ENCODE measurements around the gene ZNF322. TPM values are rescaled to one million over a fixed set of nuclear protein-coding genes. Genes with fewer than 3 reads are reported as not detected.

ZNF322 gene
- total RNA-seq, 1 experiment from 2014 or later = 39.1 TPM

DNA sequence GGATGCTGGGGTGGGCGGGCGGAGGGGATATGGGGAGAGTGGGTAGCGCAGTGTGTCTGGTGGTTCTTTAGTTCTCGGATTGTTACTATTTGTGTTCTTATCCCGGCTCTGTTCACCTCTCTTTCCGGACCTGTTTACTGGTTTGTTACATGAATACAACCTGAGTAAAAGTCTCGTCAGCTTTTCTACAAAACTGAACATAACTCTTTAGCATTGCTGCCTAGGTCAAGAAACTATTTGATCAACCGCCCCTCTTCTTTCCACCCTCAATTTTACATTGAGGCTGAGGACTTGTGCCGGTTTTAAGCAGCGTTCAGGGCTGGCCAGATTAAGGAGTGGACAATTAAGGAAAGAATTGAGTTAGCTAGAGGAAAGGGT is 62.2 kb downstream of the ZNF322 start:
- Histone ChIP-seq H3K9ac (ENCODE audit: extremely low read depth, insufficient read length, low read length) (peak overlapping the region; percentile 89), H3K4ac (ENCODE audit: low read depth, low read length) (no peak overlapping the region), H3K14ac (ENCODE audit: insufficient read depth, low read length) (no peak overlapping the region), H3K9me3 (ENCODE audit: control insufficient read depth, low read depth, low read length) (no peaks in the 10 kb centered on the region), H3K27me3 (ENCODE audit: insufficient read depth, low read length) (no peaks in the 10 kb centered on the region), H4K20me1 (ENCODE audit: control insufficient read depth, insufficient read depth, insufficient read length) (no peaks in the 10 kb centered on the region), H2BK20ac (ENCODE audit: low read depth, low read length, poor library complexity, severe bottlenecking) (no peak overlapping the region), H3K23me2 (ENCODE audit: insufficient read length, low read depth, low read length, poor library complexity, severe bottlenecking) (peaks cover 21% of the 10 kb centered on the region), H3K4me2 (ENCODE audit: insufficient read depth, insufficient read length, low read length) (peak overlapping the region; percentile 92), H4K91ac (ENCODE audit: insufficient read length, low read depth, low read length) (no peak overlapping the region), H2BK15ac (ENCODE audit: low read depth, low read length) (no peak overlapping the region), H3K79me1 (ENCODE audit: insufficient read depth, low read depth, low read length, poor library complexity, severe bottlenecking) (peaks cover 5% of the 10 kb centered on the region), H2AK5ac (ENCODE audit: insufficient read length, low read length) (no peak overlapping the region), H2BK5ac (ENCODE audit: insufficient read length, low read length) (no peak overlapping the region), H2BK120ac (ENCODE audit: low read depth, low read length, poor library complexity, severe bottlenecking) (no peak overlapping the region), H3K23ac (ENCODE audit: insufficient read length, low read depth, low read length) (no peak overlapping the region), H2AFZ (ENCODE audit: low read length) (no peak overlapping the region), H3T11ph (ENCODE audit: low read length) (no peak overlapping the region), H3K27ac (ENCODE audit: insufficient read length, low read depth, low read length) (no peak overlapping the region), H3K4me1 (ENCODE audit: insufficient read depth, low read length) (no peaks in the 10 kb centered on the region; the same call in 1 of the 2 replicates), H4K8ac (replicated peaks; ENCODE audit: insufficient read length, low read depth, low read length) (no peak overlapping the region), H3K18ac (ENCODE audit: insufficient read length, low read depth, low read length) (no peak overlapping the region), H2BK12ac (ENCODE audit: insufficient read length, low read depth, low read length) (no peak overlapping the region), H4K5ac (ENCODE audit: insufficient read length, low read depth, low read length) (no peak overlapping the region), H3K79me2 (ENCODE audit: insufficient read depth, low read length) (peaks cover 3% of the 10 kb centered on the region; the same call in 1 of the 2 replicates), H3K56ac (ENCODE audit: insufficient read length, low read depth, low read length) (no peak overlapping the region)
- WGBS (ENCODE audit: extremely low coverage, insufficient read length, low lambda C conversion rate) = no CpG with 5 or more reads among the region's 10 CpGs
- no peak overlapping the region for H3K4me3 Mint-ChIP-seq
- peaks cover 5 to 18% (median 14%) of the 10 kb centered on the region in 3 experiments; a peak in 6 of 7 replicates for H3K36me3 Mint-ChIP-seq (ENCODE audit: insufficient read depth in 1 of 3, low read depth in 3 of 3)
- H3K4me1 Mint-ChIP-seq = peaks cover 9 to 11% of the 10 kb centered on the region in 2 experiments
- no peak for DNase-seq
- TF ChIP-seq, protein P1, sequence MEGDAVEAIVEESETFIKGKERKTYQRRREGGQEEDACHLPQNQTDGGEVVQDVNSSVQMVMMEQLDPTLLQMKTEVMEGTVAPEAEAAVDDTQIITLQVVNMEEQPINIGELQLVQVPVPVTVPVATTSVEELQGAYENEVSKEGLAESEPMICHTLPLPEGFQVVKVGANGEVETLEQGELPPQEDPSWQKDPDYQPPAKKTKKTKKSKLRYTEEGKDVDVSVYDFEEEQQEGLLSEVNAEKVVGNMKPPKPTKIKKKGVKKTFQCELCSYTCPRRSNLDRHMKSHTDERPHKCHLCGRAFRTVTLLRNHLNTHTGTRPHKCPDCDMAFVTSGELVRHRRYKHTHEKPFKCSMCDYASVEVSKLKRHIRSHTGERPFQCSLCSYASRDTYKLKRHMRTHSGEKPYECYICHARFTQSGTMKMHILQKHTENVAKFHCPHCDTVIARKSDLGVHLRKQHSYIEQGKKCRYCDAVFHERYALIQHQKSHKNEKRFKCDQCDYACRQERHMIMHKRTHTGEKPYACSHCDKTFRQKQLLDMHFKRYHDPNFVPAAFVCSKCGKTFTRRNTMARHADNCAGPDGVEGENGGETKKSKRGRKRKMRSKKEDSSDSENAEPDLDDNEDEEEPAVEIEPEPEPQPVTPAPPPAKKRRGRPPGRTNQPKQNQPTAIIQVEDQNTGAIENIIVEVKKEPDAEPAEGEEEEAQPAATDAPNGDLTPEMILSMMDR (conservative IDR thresholded peaks at IDR 0.05) = no peak
- peaks cover 3% of the 10 kb centered on the region; the same call in 1 of the 2 replicates for H3K27me3 Mint-ChIP-seq (ENCODE audit: low read depth)
- no peaks in the 10 kb centered on the region for H3K9me3 Mint-ChIP-seq
- peak overlapping the region in 1 of 3 experiments; percentile 14; a peak in 1 of 7 replicates for H3K27ac Mint-ChIP-seq
